Sigmoid colon (tissue), 4 donors: ENCODE data around the gene KIAA1217.

ENCODE experiments used
- CTCF ChIP-seq, 4 experiments: fragments of 450-650 bp in 3 of 4; fragments of 200-600 bp in 1 of 4; IDR thresholded peaks; one replicate each; pipeline ENCODE4 v1.5.1; 2016 to 2019; ENCODE audit warnings: antibody characterized with exemption in 4 of 4, mild to moderate bottlenecking in 3 of 4, moderate library complexity in 2 of 4
- EP300 ChIP-seq, 4 donors: sonication (generic); formaldehyde crosslinking; IDR thresholded peaks; one replicate each; pipeline ENCODE4 v1.6.1; 2017; ENCODE audit warnings: antibody characterized with exemption in 4 of 4
- POLR2A ChIP-seq, 2 donors: fragments of 450-650 bp; IDR thresholded peaks; one replicate each; pipeline ENCODE4 v1.6.1; 2016; ENCODE audit warnings: antibody characterized with exemption in 2 of 2, mild to moderate bottlenecking in 2 of 2, moderate library complexity in 2 of 2
- POLR2AphosphoS5 ChIP-seq, 4 donors: sonication (generic); formaldehyde crosslinking; IDR thresholded peaks; one replicate each; pipeline ENCODE4 v1.6.1; 2017; ENCODE audit warnings: antibody characterized with exemption in 4 of 4

DNA sequence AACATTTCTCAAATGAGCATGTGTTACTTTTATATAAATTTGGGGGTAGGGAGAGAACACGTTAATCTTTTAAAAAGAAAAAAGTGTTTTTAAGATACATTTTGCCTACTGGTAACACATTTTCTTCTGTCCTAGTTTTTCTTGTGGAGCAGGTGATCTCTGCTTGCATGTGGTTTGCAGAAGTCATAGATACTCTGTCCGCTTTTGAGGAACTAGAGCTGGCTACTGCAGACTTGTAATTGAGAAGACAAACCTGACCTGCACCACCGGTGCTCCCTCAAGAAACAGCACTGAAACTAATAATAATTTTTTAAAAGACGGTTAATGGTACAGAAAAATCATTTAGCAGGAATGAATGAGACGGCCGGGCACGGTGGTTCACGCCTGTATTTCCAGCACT is 243.1 kb downstream of the KIAA1217 start:
- TF ChIP-seq CTCF (IDR thresholded peaks at IDR 0.05), result no peak
- no peak for TF ChIP-seq POLR2AphosphoS5 (IDR thresholded peaks at IDR 0.05)
- no peak for TF ChIP-seq POLR2A (IDR thresholded peaks at IDR 0.05)
- no peak for TF ChIP-seq EP300 (IDR thresholded peaks at IDR 0.05)
